ENCODE results near the gene SNX8. TPM values are rescaled to one million over a fixed set of nuclear protein-coding genes. Genes with fewer than 3 reads are reported as not detected.

Gene SNX8
- total and polyA plus RNA-seq, 2 of the 4 experiments (the other 2 are of a cell fraction), result 7.7 to 55.9 TPM

DNA sequence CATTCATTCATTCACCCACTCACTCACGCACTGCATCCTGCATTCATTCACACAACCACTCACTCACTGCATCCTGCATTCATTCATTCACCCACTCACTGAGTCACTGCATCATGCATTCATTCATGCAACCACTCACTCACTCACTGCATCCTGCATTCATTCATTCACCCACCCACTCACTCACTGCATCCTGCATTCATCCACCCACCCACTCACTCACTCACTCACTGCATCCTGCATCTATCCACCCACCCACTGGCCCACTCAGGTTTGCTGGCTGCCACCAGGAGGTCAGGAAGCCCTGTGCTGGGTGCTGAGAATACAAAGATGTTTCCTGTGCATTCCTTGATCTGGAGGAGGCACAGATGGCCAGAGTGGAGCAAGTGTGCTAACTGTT, 2.3 kb upstream of the SNX8 start:
- H2AK9ac ChIP-seq (replicated peaks; ENCODE audit: low read depth, low read length, poor library complexity), result no peak overlapping the region
- no peak overlapping the region for H3K9ac ChIP-seq (ENCODE audit: low read depth, low read length)
- H2BK5ac ChIP-seq (ENCODE audit: low read depth, low read length, poor library complexity, severe bottlenecking), result no peak overlapping the region
- H3K56ac ChIP-seq (ENCODE audit: extremely low read depth, insufficient read depth, low read length), result no peak overlapping the region
- no peaks in the 10 kb centered on the region for H3K9me3 ChIP-seq (ENCODE audit: control insufficient read depth, insufficient read depth, low read length)
- H3K18ac ChIP-seq (ENCODE audit: low read depth, low read length), result no peak overlapping the region
- no peak overlapping the region for H3K4ac ChIP-seq (ENCODE audit: low read depth, low read length)
- BruUV-seq (replicated peaks), result no TSS peak
- H3K4me2 ChIP-seq (ENCODE audit: low read depth, low read length), result no peak overlapping the region
- intact Hi-C loops (cut with micrococcal nuclease) (no loop called here), dilution Hi-C loops (cut with HindIII; ENCODE audit: low sequenced_read_pairs, unreplicated experiment) (no loop called here), in situ Hi-C loops (cut with MboI; ENCODE audit: low sequenced_read_pairs) (no loop called here)
- no peak overlapping the region for H3K27ac ChIP-seq (ENCODE audit: insufficient read depth, low read length)
- no peak overlapping the region for H4K91ac ChIP-seq (ENCODE audit: insufficient read depth, low read depth, low read length)
- POLR2A ChIA-PET (ENCODE audit: unreplicated experiment), result no interaction called here
- H4K8ac ChIP-seq (ENCODE audit: low read depth in 2 of 2, low read length in 2 of 2), result no peak overlapping the region
- TF ChIP-seq MAZ (IDR thresholded peaks at IDR 0.05; ENCODE audit: borderline replicate concordance, low read depth, low read length) (no peak), FOS (IDR thresholded peaks at IDR 0.05; ENCODE audit: low read depth, low read length) (no peak), BHLHE40 (IDR thresholded peaks at IDR 0.05; ENCODE audit: low read depth, low read length) (no peak), POLR2A (IDR thresholded peaks at IDR 0.05; ENCODE audit: low read depth, low read length) (no peak)
- no peaks in the 10 kb centered on the region for H3K4me1 ChIP-seq (ENCODE audit: control insufficient read depth, insufficient read depth, low read length)
- H2BK20ac ChIP-seq (ENCODE audit: low read depth, low read length), result no peak overlapping the region
- H3K14ac ChIP-seq (replicated peaks; ENCODE audit: low read depth, low read length), result no peak overlapping the region
- H3K27me3 ChIP-seq (ENCODE audit: control insufficient read depth, insufficient read depth, low read length), result peaks cover 2% of the 10 kb centered on the region; the same call in 1 of the 2 replicates
- CTCF ChIA-PET, result no interaction called here
- H2AK5ac ChIP-seq (ENCODE audit: low read depth, low read length), result no peak overlapping the region
- no peak for DNase-seq
- 100% methylated on average over 1 of the region's 1 CpG; no CpG with 5 or more reads in 1 of the 2 experiments for WGBS, 2 experiments (ENCODE audit: extremely low coverage in 2 of 2, insufficient read length in 1 of 2)
- H3K23ac ChIP-seq (ENCODE audit: low read depth, low read length), result no peak overlapping the region
- peaks cover 9% of the 10 kb centered on the region for H3K9me1 ChIP-seq (ENCODE audit: insufficient read depth, low read length)
- H4K5ac ChIP-seq (ENCODE audit: low read depth, low read length), result no peak overlapping the region
- no peak overlapping the region for H2AFZ ChIP-seq (replicated peaks; ENCODE audit: low read length, poor library complexity)
- H2BK15ac ChIP-seq (ENCODE audit: low read depth, low read length), result no peak overlapping the region
- H3K4me3 ChIP-seq (ENCODE audit: insufficient read depth, low read depth, low read length), result no peak overlapping the region
- no peak for ATAC-seq (ENCODE audit: low read depth)
- no peaks in the 10 kb centered on the region for H3K36me3 ChIP-seq (ENCODE audit: control insufficient read depth, insufficient read depth, low read length)
- H3K79me1 ChIP-seq (ENCODE audit: low read depth in 1 of 2, low read length in 2 of 2), result peaks cover 9 to 20% of the 10 kb centered on the region in 2 experiments
- H2BK120ac ChIP-seq (ENCODE audit: low read depth, low read length), result no peak overlapping the region
- H4K20me1 ChIP-seq (ENCODE audit: insufficient read depth, low read length), result no peaks in the 10 kb centered on the region

Measured in IMR-90 (cell line).